EH (cell line): Measurements from ENCODE around the gene GPR152.

Source experiments
- DNase-seq: peaks from one replicate; pipeline ENCODE4 v3.0.0-alpha.2; 2015; ENCODE audit warnings: low read depth

Gene GPR152

GRCh38 chr11:67440229-67441097 lies 12.1 kb downstream of the GPR152 start:
- DNase-seq, result no peak

GRCh38 chr11:67439321-67440228 lies 13.0 kb downstream of the GPR152 start:
- DNase-seq, result peak; percentile 28

GRCh38 chr11:67438158-67438902 lies 14.2 kb downstream of the GPR152 start:
- DNase-seq, result no peak

GRCh38 chr11:67437809-67438157 lies 14.7 kb downstream of the GPR152 start:
- no peak for DNase-seq

GRCh38 chr11:67437082-67437808 lies 15.3 kb downstream of the GPR152 start, which contains the start of gene PTPRCAP:
Gene PTPRCAP (minus strand): TSS chr11:67437682. CDS start chr11:67437619, 63 bp downstream.
- DNase-seq, result no peak

GRCh38 chr11:67436459-67437081 lies 16.0 kb downstream of the GPR152 start:
- no peak for DNase-seq

- no peak for DNase-seq
Observed at GRCh38 chr11:67435727-67436458, 16.6 kb downstream of the GPR152 start.

- no peak for DNase-seq
Observed at GRCh38 chr11:67435031-67435726, 17.4 kb downstream of the GPR152 start.

- no peak for DNase-seq
Observed at GRCh38 chr11:67434395-67434881, 18.1 kb downstream of the GPR152 start.

GRCh38 chr11:67433536-67434394 lies 18.8 kb downstream of the GPR152 start:
- DNase-seq, result no peak

- DNase-seq, result no peak
Observed at GRCh38 chr11:67432655-67433349, 19.7 kb downstream of the GPR152 start.

GRCh38 chr11:67431346-67432249 lies 20.9 kb downstream of the GPR152 start:
- no peak for DNase-seq

- DNase-seq, result no peak
Observed at GRCh38 chr11:67429722-67430121, 22.8 kb downstream of the GPR152 start.

- no peak for DNase-seq
Observed at GRCh38 chr11:67429038-67429668, 23.4 kb downstream of the GPR152 start.

- peak; percentile 95 for DNase-seq
Observed at GRCh38 chr11:67428052-67429001, 24.2 kb downstream of the GPR152 start, which contains the start of gene RPS6KB2. Gene RPS6KB2 (plus strand): TSS chr11:67428494. CDS start chr11:67428546, 52 bp downstream.
